Measurements from ENCODE around the gene PTPRT. TPM values are rescaled to one million over a fixed set of nuclear protein-coding genes. Genes with fewer than 3 reads are reported as not detected.

The PTPRT gene
- polyA plus RNA-seq, 2 of the 4 experiments (the other 2 are of a cell fraction), result not detected

DNA sequence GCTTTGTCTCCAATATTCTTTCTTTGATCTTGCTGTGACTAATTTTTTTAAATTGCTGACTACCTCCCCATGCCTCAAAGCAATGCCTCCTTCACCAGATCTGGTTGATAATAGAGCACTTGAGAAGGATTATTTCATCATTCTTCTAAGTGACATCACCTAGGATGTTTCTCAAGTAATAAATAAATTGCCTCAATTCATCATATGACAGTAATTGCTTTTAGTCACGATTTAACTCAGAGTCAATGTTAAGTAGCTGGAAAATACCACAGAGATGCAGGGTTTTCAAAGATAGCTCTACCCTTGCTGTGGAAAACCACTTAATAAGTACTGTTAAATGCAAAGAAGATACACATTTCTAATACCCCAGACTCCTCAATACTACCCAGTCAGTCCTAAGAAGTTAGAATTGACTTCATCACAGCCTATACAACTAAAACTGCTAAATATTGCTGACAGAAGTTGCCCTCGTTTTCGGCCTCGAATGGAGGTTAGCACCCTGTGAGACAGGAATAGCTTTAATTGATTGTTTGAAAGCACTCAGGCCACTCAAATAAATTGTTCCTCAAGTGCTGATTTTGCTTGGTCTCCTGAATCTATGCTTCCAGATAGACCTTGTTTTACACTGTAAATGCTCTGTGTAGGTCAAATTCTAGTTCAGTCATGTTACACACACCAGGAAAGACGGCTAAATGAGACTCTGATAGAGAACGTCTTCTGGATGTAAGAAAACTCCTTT, 931.0 kb downstream of the PTPRT start:
- ChIA-PET CTCF (no interaction called here), POLR2A (no interaction called here)
- WGBS (ENCODE audit: missing lambda C conversion rate), result 1% methylated on average over 6 of the region's 6 CpGs

DNA sequence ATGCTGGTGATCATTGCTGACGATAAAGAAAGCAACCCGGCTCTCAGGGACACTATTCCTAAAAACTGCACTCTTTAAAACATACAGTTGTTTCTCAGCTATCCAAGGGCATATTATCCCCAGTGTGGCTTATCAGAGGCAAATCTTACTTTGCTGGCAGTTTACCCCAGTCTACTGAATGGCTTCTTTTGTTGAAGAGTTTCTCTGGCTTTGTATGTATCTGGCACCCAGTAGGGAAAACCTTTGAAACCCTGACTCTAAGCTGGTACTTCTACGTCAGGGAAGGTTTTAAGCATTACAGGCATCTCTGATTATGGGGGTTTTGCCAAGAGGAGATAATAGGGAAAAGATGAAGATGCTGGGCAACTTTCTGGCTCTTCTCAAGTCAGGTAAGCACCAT, 933.9 kb downstream of the PTPRT start:
- 2% methylated on average over 3 of the region's 3 CpGs for WGBS (ENCODE audit: missing lambda C conversion rate)
- TF ChIP-seq ZC3H11A (IDR thresholded peaks at IDR 0.05) (no peak), POLR2AphosphoS2 (conservative IDR thresholded peaks at IDR 0.05; ENCODE audit: low read length) (no peak), CBX8 (IDR thresholded peaks at IDR 0.05) (no peak), NR3C1 (IDR thresholded peaks at IDR 0.05) (no peak), GATA3 (IDR thresholded peaks at IDR 0.05; ENCODE audit: borderline replicate concordance) (no peak), HEYL (CRISPR knock-in tag; IDR thresholded peaks at IDR 0.05) (no peak), HOXA7 (CRISPR knock-in tag; IDR thresholded peaks at IDR 0.05) (no peak), CHD2 (IDR thresholded peaks at IDR 0.05; ENCODE audit: low read length, partially characterized antibody) (no peak), HDAC2 (IDR thresholded peaks at IDR 0.05) (no peak), EHF (CRISPR knock-in tag; IDR thresholded peaks at IDR 0.05) (no peak), FOSL2 (IDR thresholded peaks at IDR 0.05) (no peak), FOSL2 (CRISPR knock-in tag; IDR thresholded peaks at IDR 0.05) (no peak), KDM5A (IDR thresholded peaks at IDR 0.05) (no peak), CEBPB (IDR thresholded peaks at IDR 0.05) (no peak), ZFP36 (IDR thresholded peaks at IDR 0.05; ENCODE audit: borderline replicate concordance, partially characterized antibody) (no peak), EP300 (IDR thresholded peaks at IDR 0.05) (no peak), CHD4 (IDR thresholded peaks at IDR 0.05; ENCODE audit: borderline replicate concordance) (no peak), FOSB (CRISPR knock-in tag; IDR thresholded peaks at IDR 0.05) (no peak)
- TF ChIP-seq, protein P1, sequence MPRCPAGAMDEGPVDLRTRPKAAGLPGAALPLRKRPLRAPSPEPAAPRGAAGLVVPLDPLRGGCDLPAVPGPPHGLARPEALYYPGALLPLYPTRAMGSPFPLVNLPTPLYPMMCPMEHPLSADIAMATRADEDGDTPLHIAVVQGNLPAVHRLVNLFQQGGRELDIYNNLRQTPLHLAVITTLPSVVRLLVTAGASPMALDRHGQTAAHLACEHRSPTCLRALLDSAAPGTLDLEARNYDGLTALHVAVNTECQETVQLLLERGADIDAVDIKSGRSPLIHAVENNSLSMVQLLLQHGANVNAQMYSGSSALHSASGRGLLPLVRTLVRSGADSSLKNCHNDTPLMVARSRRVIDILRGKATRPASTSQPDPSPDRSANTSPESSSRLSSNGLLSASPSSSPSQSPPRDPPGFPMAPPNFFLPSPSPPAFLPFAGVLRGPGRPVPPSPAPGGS (IDR thresholded peaks at IDR 0.05), result no peak
- TF ChIP-seq, protein P2, sequence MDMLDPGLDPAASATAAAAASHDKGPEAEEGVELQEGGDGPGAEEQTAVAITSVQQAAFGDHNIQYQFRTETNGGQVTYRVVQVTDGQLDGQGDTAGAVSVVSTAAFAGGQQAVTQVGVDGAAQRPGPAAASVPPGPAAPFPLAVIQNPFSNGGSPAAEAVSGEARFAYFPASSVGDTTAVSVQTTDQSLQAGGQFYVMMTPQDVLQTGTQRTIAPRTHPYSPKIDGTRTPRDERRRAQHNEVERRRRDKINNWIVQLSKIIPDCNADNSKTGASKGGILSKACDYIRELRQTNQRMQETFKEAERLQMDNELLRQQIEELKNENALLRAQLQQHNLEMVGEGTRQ (IDR thresholded peaks at IDR 0.05), result no peak
- TF ChIP-seq, protein P3, sequence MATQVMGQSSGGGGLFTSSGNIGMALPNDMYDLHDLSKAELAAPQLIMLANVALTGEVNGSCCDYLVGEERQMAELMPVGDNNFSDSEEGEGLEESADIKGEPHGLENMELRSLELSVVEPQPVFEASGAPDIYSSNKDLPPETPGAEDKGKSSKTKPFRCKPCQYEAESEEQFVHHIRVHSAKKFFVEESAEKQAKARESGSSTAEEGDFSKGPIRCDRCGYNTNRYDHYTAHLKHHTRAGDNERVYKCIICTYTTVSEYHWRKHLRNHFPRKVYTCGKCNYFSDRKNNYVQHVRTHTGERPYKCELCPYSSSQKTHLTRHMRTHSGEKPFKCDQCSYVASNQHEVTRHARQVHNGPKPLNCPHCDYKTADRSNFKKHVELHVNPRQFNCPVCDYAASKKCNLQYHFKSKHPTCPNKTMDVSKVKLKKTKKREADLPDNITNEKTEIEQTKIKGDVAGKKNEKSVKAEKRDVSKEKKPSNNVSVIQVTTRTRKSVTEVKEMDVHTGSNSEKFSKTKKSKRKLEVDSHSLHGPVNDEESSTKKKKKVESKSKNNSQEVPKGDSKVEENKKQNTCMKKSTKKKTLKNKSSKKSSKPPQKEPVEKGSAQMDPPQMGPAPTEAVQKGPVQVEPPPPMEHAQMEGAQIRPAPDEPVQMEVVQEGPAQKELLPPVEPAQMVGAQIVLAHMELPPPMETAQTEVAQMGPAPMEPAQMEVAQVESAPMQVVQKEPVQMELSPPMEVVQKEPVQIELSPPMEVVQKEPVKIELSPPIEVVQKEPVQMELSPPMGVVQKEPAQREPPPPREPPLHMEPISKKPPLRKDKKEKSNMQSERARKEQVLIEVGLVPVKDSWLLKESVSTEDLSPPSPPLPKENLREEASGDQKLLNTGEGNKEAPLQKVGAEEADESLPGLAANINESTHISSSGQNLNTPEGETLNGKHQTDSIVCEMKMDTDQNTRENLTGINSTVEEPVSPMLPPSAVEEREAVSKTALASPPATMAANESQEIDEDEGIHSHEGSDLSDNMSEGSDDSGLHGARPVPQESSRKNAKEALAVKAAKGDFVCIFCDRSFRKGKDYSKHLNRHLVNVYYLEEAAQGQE (IDR thresholded peaks at IDR 0.05), result no peak
- no peak for DNase-seq (ENCODE audit: low read depth in 1 of 2, low spot score in 1 of 2)
- no peak for ATAC-seq
- Histone ChIP-seq H3K4me1 (no peaks in the 10 kb centered on the region), H3K27ac (no peak overlapping the region), H3K9me3 (no peaks in the 10 kb centered on the region; the same call in 2 of the 3 replicates), H3K4me2 (no peak overlapping the region), H3K4me3 (no peak overlapping the region)
- no peak for FAIRE-seq
- POLR2A ChIA-PET, result no interaction called here
- CTCF ChIA-PET, result no interaction called here

More for the DNA sequence above, 931.0 kb downstream of the PTPRT start:
- ATAC-seq (no peak), DNase-seq (ENCODE audit: low read depth in 1 of 2, low spot score in 1 of 2) (no peak), FAIRE-seq (no peak)
- H3K4me1 ChIP-seq, result no peaks in the 10 kb centered on the region
- H3K4me2 ChIP-seq, result no peak overlapping the region
- H3K9me3 ChIP-seq, result no peaks in the 10 kb centered on the region; the same call in 2 of the 3 replicates
- H3K27ac ChIP-seq, result no peak overlapping the region
- no peak overlapping the region for H3K4me3 ChIP-seq
- no peak for TF ChIP-seq TFCP2L1 (CRISPR knock-in tag; IDR thresholded peaks at IDR 0.05)
- TF ChIP-seq, protein P1 (IDR thresholded peaks at IDR 0.05), result no peak
- no peak for TF ChIP-seq POLR2AphosphoS2 (conservative IDR thresholded peaks at IDR 0.05; ENCODE audit: low read length)
- TF ChIP-seq RNF2 (IDR thresholded peaks at IDR 0.05; ENCODE audit: borderline replicate concordance, low read depth), result no peak
- TF ChIP-seq, protein P4, sequence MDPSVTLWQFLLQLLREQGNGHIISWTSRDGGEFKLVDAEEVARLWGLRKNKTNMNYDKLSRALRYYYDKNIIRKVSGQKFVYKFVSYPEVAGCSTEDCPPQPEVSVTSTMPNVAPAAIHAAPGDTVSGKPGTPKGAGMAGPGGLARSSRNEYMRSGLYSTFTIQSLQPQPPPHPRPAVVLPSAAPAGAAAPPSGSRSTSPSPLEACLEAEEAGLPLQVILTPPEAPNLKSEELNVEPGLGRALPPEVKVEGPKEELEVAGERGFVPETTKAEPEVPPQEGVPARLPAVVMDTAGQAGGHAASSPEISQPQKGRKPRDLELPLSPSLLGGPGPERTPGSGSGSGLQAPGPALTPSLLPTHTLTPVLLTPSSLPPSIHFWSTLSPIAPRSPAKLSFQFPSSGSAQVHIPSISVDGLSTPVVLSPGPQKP (IDR thresholded peaks at IDR 0.05; ENCODE audit: low read depth, low read length), result no peak
- TF ChIP-seq FOSB (CRISPR knock-in tag; IDR thresholded peaks at IDR 0.05), result no peak
- TF ChIP-seq RARB (CRISPR knock-in tag; IDR thresholded peaks at IDR 0.05), result no peak
- TF ChIP-seq CBX2 (IDR thresholded peaks at IDR 0.05; ENCODE audit: borderline replicate concordance, low read depth), result no peak
- TF ChIP-seq NR3C1 (IDR thresholded peaks at IDR 0.05), result no peak
- no peak for TF ChIP-seq MAZ (IDR thresholded peaks at IDR 0.05; ENCODE audit: borderline replicate concordance, low read depth, low read length)
- TF ChIP-seq EHF (CRISPR knock-in tag; IDR thresholded peaks at IDR 0.05), result no peak

Data from A549 (cell line).